Measurements from ENCODE around the gene RRN3.

GRCh38 chr16:15059324-15059723 lies 34.7 kb downstream of the RRN3 start:
- TF ChIP-seq CTCF (IDR thresholded peaks at IDR 0.05) (no peak), POLR2A (IDR thresholded peaks at IDR 0.05) (no peak)
